HEK293 (cell line): ENCODE results near the gene DZIP1.

Source experiments
- CTCF ChIA-PET: fragments of 350-600 bp; formaldehyde crosslinking; extraction: SDS; loops from one replicate; lab custom pipeline; 2021; ENCODE audit warnings: antibody characterized with exemption; lab: Yijun Ruan, JAX
- POLR2A ChIA-PET: fragments of 300-600 bp; formaldehyde crosslinking; extraction: SDS; loops from one replicate; lab custom pipeline; 2020; ENCODE audit warnings: antibody characterized with exemption, inconsistent platforms; lab: Yijun Ruan, JAX
- H3K27ac ChIP-seq: fragments of 200-500 bp; sonication (Bioruptor generic); 2 replicates; pipeline ENCODE4 v1.5.1; 2014; ENCODE audit warnings: low read depth, low read length, control low read depth, inconsistent platforms; ENCODE audit errors: extremely low read depth
- H3K36me3 ChIP-seq, 2 experiments: fragments of 200-500 bp in 1 of 2; sonication (Bioruptor generic) in 1 of 2; 1 replicate in 1 of 2; 2 replicates in 1 of 2; pipeline ENCODE4 v1.5.1; 2014 to 2017; ENCODE audit warnings: inconsistent platforms in 2 of 2, low read length in 2 of 2; ENCODE audit not compliant: control insufficient read depth in 2 of 2, insufficient read depth in 1 of 2
- H3K4me1 ChIP-seq: fragments of 200-500 bp; sonication (Bioruptor generic); 2 replicates; pipeline ENCODE4 v1.5.1; 2014; ENCODE audit warnings: mild to moderate bottlenecking, low read length, inconsistent platforms; ENCODE audit not compliant: control insufficient read depth, insufficient read depth
- H3K4me3 ChIP-seq: 2 replicates; pipeline ENCODE4 v1.5.1; 2011; ENCODE audit warnings: low read depth, mild to moderate bottlenecking, control low read depth, low read length, moderate library complexity
- H3K9me3 ChIP-seq: fragments of 200-500 bp; sonication (Bioruptor generic); 2 replicates; pipeline ENCODE4 v1.5.1; 2014; ENCODE audit warnings: low read depth, low read length, inconsistent platforms; ENCODE audit not compliant: control insufficient read depth, insufficient read depth
- EGR2 ChIP-seq: fragments of 450-650 bp; formaldehyde crosslinking; IDR thresholded peaks from 2 replicates; pipeline ENCODE4 v1.5.1; 2016; ENCODE audit warnings: low read depth, missing biosample characterization, missing genetic modification characterization
- PRDM1 ChIP-seq: fragments of 450-650 bp; formaldehyde crosslinking; IDR thresholded peaks from 2 replicates; pipeline ENCODE4; 2016; ENCODE audit warnings: missing biosample characterization, missing genetic modification characterization
- ZNF10 ChIP-seq: fragments of 450-650 bp; formaldehyde crosslinking; IDR thresholded peaks from 2 replicates; pipeline ENCODE4 v1.5.1; 2017; ENCODE audit warnings: missing biosample characterization, missing genetic modification characterization
- ZNF146 ChIP-seq: fragments of 450-650 bp; formaldehyde crosslinking; IDR thresholded peaks from 2 replicates; pipeline ENCODE4 v1.5.1; 2016; ENCODE audit warnings: missing biosample characterization, missing genetic modification characterization
- ZNF211 ChIP-seq: fragments of 450-650 bp; formaldehyde crosslinking; IDR thresholded peaks from 2 replicates; pipeline ENCODE4 v1.5.1; 2016; ENCODE audit warnings: low read depth, missing biosample characterization, missing genetic modification characterization
- ZNF221 ChIP-seq: fragments of 450-650 bp; formaldehyde crosslinking; IDR thresholded peaks from 2 replicates; pipeline ENCODE4 v1.5.1; 2017; ENCODE audit warnings: missing biosample characterization, missing genetic modification characterization, borderline replicate concordance
- ZNF335 ChIP-seq: fragments of 450-650 bp; formaldehyde crosslinking; conservative IDR thresholded peaks from 2 replicates; pipeline ENCODE4 v1.5.1; 2016; ENCODE audit warnings: missing biosample characterization, missing genetic modification characterization
- ZNF341 ChIP-seq: fragments of 450-650 bp; formaldehyde crosslinking; IDR thresholded peaks from 2 replicates; pipeline ENCODE4; 2016; ENCODE audit warnings: low read depth, missing biosample characterization, missing genetic modification characterization
- ZNF37A ChIP-seq: fragments of 450-650 bp; IDR thresholded peaks from 2 replicates; pipeline ENCODE4 v1.5.1; 2018; ENCODE audit warnings: missing biosample characterization, missing genetic modification characterization
- ZNF426 ChIP-seq: fragments of 450-650 bp; formaldehyde crosslinking; IDR thresholded peaks from 2 replicates; pipeline ENCODE4 v1.5.1; 2017; ENCODE audit warnings: missing biosample characterization, missing genetic modification characterization, mild to moderate bottlenecking, inconsistent platforms, moderate library complexity
- ZNF473 ChIP-seq: fragments of 450-650 bp; formaldehyde crosslinking; IDR thresholded peaks from 2 replicates; pipeline ENCODE4 v1.5.1; 2017; ENCODE audit warnings: missing biosample characterization, missing genetic modification characterization
- ZNF600 ChIP-seq: fragments of 450-650 bp; formaldehyde crosslinking; IDR thresholded peaks from 2 replicates; pipeline ENCODE4 v1.5.1; 2016; ENCODE audit warnings: missing biosample characterization, missing genetic modification characterization
- ZNF621 ChIP-seq: fragments of 450-650 bp; formaldehyde crosslinking; IDR thresholded peaks from 2 replicates; pipeline ENCODE4 v1.5.1; 2017; ENCODE audit warnings: missing biosample characterization, missing genetic modification characterization
- ZNF626 ChIP-seq: fragments of 450-650 bp; sonication (Bioruptor Pico); formaldehyde crosslinking; IDR thresholded peaks from 2 replicates; pipeline ENCODE4 v1.5.1; 2018; ENCODE audit warnings: missing biosample characterization, missing genetic modification characterization, inconsistent platforms
- ZNF701 ChIP-seq: fragments of 450-650 bp; formaldehyde crosslinking; IDR thresholded peaks from 2 replicates; pipeline ENCODE4 v1.5.1; 2016; ENCODE audit warnings: missing biosample characterization, missing genetic modification characterization
- TF ChIP-seq, protein P1 (sequence below): fragments of 450-650 bp; formaldehyde crosslinking; IDR thresholded peaks from 2 replicates; pipeline ENCODE4 v1.5.1; 2016; ENCODE audit warnings: missing biosample characterization, missing genetic modification characterization
- TF ChIP-seq, protein P2 (sequence below): fragments of 450-650 bp; formaldehyde crosslinking; IDR thresholded peaks from 2 replicates; pipeline ENCODE4 v1.5.1; 2016; ENCODE audit warnings: missing biosample characterization, missing genetic modification characterization, low read depth

DZIP1 gene

DNA sequence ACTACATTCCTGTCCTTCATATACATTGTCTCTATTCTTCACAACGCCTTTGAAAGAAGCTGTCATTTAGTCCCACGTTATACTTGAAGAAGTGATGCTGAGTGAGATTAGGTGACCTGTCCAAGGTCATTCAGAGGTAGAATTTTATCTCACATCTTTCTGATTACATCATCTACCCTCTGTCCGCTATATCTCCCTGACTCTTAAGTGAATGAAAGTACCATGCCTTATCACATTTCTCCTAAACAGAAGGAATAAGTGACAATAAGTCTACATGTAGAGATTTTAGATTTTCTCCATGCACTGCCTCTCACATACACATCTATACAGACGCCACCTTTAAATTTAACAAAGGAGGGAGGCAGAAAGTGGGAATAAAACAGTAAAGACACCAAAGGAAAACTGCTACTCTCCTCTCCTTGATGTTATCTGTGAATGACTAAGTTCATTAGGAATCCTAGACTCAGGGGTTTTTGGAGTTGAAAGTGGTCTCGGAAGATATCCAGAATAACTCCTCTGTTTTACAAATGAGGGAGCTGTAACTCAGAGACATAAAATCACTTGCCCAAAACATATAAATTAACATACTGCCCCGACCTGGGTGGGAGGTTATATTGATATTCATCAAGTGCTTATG is 96.9 kb downstream of the DZIP1 start:
- Histone ChIP-seq H3K27ac (no peak overlapping the region), H3K36me3 (no peaks in the 10 kb centered on the region), H3K4me1 (peaks cover 4% of the 10 kb centered on the region; the same call in 1 of the 2 replicates), H3K9me3 (no peaks in the 10 kb centered on the region), H3K4me3 (no peak overlapping the region)
- ChIA-PET POLR2A (no interaction called here), CTCF (interaction anchor here (2.7 kb wide), 1 partner anchor 11 kb away, joined by 13 read pairs; no protein-coding TSS in a partner anchor)
- TF ChIP-seq ZNF37A (tag by site-specific recombination) (no peak), ZNF221 (tag by site-specific recombination) (no peak), PRDM1 (peak; percentile 45; the same call in 1 of the 2 replicates), ZNF146 (tag by site-specific recombination) (no peak), ZNF701 (tag by site-specific recombination) (no peak), EGR2 (tag by site-specific recombination) (no peak), ZNF473 (tag by site-specific recombination) (no peak), ZNF626 (tag by site-specific recombination) (no peak), ZNF211 (tag by site-specific recombination) (no peak), ZNF10 (tag by site-specific recombination) (no peak), ZNF600 (tag by site-specific recombination) (no peak), ZNF335 (tag by site-specific recombination) (no peak), ZNF426 (tag by site-specific recombination) (no peak)
- TF ChIP-seq, protein P1, sequence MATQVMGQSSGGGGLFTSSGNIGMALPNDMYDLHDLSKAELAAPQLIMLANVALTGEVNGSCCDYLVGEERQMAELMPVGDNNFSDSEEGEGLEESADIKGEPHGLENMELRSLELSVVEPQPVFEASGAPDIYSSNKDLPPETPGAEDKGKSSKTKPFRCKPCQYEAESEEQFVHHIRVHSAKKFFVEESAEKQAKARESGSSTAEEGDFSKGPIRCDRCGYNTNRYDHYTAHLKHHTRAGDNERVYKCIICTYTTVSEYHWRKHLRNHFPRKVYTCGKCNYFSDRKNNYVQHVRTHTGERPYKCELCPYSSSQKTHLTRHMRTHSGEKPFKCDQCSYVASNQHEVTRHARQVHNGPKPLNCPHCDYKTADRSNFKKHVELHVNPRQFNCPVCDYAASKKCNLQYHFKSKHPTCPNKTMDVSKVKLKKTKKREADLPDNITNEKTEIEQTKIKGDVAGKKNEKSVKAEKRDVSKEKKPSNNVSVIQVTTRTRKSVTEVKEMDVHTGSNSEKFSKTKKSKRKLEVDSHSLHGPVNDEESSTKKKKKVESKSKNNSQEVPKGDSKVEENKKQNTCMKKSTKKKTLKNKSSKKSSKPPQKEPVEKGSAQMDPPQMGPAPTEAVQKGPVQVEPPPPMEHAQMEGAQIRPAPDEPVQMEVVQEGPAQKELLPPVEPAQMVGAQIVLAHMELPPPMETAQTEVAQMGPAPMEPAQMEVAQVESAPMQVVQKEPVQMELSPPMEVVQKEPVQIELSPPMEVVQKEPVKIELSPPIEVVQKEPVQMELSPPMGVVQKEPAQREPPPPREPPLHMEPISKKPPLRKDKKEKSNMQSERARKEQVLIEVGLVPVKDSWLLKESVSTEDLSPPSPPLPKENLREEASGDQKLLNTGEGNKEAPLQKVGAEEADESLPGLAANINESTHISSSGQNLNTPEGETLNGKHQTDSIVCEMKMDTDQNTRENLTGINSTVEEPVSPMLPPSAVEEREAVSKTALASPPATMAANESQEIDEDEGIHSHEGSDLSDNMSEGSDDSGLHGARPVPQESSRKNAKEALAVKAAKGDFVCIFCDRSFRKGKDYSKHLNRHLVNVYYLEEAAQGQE (tag by site-specific recombination): peak; percentile 40; the same call in 1 of the 2 replicates
- TF ChIP-seq, protein P2, sequence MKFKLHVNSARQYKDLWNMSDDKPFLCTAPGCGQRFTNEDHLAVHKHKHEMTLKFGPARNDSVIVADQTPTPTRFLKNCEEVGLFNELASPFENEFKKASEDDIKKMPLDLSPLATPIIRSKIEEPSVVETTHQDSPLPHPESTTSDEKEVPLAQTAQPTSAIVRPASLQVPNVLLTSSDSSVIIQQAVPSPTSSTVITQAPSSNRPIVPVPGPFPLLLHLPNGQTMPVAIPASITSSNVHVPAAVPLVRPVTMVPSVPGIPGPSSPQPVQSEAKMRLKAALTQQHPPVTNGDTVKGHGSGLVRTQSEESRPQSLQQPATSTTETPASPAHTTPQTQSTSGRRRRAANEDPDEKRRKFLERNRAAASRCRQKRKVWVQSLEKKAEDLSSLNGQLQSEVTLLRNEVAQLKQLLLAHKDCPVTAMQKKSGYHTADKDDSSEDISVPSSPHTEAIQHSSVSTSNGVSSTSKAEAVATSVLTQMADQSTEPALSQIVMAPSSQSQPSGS (tag by site-specific recombination): 0 out of 2 replicates have a peak, but pooled peaks have one; percentile 39

DNA sequence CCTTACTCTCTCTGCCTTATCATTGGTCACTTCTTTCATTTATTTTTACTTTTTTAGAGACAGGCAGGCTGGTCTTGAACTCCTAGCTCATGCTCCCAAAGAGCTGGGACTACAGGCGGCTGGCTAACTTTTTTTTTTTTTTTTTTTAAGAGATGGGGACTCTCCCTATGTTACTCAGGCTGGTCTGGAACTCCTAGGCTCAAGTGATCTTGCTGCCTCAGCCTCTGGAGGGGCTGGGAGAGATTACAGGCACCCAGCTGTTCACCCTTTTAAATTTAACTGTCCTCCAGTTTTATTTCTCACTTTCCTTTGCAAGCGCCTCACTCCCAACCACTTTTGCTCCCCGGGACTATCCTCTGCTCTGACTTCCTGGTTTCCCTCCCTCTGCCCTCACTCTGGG is 97.6 kb downstream of the DZIP1 start:
- TF ChIP-seq ZNF341 (tag by site-specific recombination) (0 out of 2 replicates have a peak, but pooled peaks have one; percentile 12), ZNF621 (tag by site-specific recombination) (no peak)
- no peak overlapping the region for H3K27ac ChIP-seq
- H3K4me3 ChIP-seq: no peak overlapping the region
- no peaks in the 10 kb centered on the region for H3K36me3 ChIP-seq
- H3K4me1 ChIP-seq: peaks cover 4% of the 10 kb centered on the region; the same call in 1 of the 2 replicates
- POLR2A ChIA-PET: interaction anchor here (0.6 kb wide), 1 partner anchor 203 kb away, joined by 7 read pairs; no protein-coding TSS in a partner anchor
- CTCF ChIA-PET: interaction anchor here (0.7 to 1.2 kb wide), 2 partner anchors 10 to 13 kb away, joined by 3 to 4 read pairs; no protein-coding TSS in a partner anchor
- H3K9me3 ChIP-seq: no peaks in the 10 kb centered on the region
